HG02623 (cell line): ENCODE measurements around the gene ZNF181.

Experiments used
- ATAC-seq: cut with Tn5 transposase; IDR thresholded peaks from one replicate; pipeline ENCODE4 v1.9.1; 2021; ENCODE audit warnings: moderate library complexity; ENCODE audit not compliant: unreplicated experiment

Gene ZNF181

GRCh38 chr19:34744896-34745690, 11.1 kb downstream of the ZNF181 start:
- ATAC-seq, result no peak

GRCh38 chr19:34757441-34757840, 23.4 kb downstream of the ZNF181 start:
- no peak for ATAC-seq

DNA sequence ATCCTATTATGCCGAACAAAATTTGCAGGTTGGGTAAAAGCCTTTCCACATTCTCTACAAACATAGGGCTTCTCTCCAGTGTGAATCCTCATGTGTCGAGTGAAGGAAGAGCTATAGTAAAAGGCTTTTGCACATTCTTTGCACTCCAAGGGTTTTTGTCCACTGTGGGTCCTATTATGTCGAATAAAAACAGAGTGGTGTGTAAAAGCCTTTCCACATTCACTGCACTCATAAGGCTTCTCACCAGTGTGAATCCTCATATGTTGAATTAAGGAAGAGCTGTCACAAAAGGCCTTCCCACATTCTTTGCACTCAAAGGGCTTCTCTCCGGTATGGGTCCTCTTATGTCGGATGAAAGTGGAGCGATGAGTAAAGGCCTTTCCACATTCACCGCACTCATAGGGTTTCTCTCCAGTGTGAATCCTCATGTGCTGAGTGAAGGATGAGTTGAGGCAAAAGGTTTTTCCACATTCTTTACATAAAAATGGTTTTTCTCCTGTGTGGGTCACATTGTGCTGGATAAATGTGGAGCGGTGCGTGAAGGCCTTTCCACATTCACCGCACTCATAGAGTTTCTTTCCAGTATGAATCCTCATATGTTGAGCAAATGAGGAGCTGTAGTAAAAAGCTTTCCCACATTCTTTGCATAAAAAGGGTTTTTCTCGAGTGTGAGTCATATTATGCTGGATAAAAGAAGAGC, 25.3 kb downstream of the ZNF181 start:
- ATAC-seq, result no peak

DNA sequence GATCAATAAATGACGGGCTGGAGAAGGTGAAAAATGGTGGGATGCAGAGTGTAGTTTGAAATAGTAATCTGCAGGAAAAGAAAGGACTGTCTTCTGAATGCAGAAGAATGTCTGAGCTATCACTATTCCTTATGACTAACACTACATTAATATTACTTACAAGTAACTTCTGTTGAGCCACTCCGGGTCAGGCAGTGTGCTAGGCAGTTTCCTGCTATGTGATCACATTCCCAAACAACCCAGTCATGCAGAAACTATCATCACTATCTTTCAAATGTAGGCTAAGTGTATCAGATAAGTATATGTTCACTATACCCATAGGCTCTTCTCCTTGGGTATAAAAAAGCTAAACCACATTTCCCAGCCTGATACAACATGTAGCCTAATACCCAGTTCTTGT, 32.3 kb downstream of the ZNF181 start:
- ATAC-seq, result no peak

DNA sequence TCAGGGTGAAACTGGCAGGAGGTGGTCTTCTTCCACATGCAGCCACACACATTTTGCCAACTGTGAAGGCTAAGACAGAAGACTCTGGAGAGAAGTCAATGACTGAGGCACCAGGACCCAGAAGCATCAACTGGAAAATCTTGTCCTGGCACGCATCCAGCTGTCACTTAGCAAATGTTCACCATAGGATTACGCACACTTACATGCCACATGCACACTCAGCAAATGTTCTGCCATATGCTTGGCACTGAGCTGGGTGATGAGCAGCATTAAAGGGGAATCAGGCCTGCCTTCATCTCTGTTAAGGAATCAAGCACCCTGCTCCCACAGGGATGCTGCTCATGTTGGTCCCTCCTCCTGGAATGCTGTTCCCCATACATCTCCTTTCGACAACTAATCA, 33.9 kb downstream of the ZNF181 start:
- ATAC-seq, result no peak

GRCh38 chr19:34772697-34773554, 38.9 kb downstream of the ZNF181 start, which contains the start of gene ZNF599:
TSS of gene ZNF599 (minus strand) at chr19:34773215. CDS start at chr19:34772841, 374 bp downstream.
- peak; percentile 94 for ATAC-seq

GRCh38 chr19:34773555-34773864, 39.5 kb downstream of the ZNF181 start:
- no peak for ATAC-seq

GRCh38 chr19:34774857-34775256, 40.8 kb downstream of the ZNF181 start:
- no peak for ATAC-seq

- no peak for ATAC-seq
Measured at GRCh38 chr19:34778342-34778741, 44.3 kb downstream of the ZNF181 start.

DNA sequence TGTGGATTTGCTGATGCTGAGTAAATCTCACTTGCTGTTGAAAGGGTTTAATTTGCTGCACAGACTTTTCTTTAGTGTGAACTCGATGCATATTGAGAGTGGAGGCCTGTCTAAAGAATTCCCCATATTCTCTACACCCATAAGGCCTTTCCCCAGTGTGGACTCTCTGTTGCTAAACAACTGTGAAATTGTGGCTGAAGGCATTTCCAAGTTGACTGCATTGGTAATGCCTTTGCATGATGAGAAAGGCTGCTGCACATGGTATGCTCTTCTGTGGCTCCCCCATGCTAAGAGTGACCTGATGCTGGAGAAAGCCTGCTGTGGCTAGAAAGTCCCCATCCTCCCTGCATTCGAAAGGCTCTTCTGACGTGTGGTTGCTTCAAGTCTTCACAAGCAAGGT, 45.6 kb downstream of the ZNF181 start:
- no peak for ATAC-seq

DNA sequence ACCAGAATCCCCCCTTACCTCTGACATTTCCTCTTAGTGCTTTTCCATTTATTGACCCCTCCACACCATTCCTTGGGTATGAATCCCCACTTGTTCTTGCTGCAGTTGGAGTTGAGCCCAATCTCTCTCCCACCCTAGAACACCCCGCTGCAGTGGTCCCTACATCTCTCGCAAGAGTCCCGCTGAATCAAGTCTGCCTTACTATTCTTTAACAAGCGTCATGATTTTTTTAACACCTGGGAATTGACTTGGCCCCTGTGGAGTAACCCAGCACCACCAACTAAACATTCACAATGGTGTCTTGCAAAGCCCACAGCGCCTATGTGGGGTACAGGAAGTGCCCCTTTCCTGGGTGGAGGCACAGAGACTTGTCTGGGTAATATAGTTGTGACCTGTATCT, 52.2 kb downstream of the ZNF181 start:
- ATAC-seq, result no peak

GRCh38 chr19:34787059-34787824, 53.2 kb downstream of the ZNF181 start:
- ATAC-seq, result no peak

GRCh38 chr19:34788074-34788473, 54.0 kb downstream of the ZNF181 start:
- no peak for ATAC-seq

DNA sequence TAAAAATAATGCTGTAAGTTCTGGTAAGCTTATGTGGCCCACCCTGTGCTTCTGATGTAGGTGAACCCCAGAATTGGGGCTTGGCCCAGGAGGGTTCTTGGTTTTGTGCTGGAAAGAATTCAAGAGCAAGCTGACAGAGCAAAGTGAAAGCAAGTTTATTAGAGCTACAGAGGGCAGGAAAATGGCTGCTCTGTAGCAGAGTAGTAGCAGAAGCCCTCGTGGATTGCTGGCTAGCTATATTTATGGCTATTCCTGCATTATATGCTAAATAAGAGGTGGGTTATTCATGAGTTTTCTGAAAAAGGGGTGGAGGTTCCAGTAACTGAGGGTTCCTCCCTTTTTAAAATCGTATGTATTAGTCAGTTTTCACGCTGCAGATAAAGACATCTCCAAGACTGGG, 59.5 kb downstream of the ZNF181 start:
- ATAC-seq, result no peak

DNA sequence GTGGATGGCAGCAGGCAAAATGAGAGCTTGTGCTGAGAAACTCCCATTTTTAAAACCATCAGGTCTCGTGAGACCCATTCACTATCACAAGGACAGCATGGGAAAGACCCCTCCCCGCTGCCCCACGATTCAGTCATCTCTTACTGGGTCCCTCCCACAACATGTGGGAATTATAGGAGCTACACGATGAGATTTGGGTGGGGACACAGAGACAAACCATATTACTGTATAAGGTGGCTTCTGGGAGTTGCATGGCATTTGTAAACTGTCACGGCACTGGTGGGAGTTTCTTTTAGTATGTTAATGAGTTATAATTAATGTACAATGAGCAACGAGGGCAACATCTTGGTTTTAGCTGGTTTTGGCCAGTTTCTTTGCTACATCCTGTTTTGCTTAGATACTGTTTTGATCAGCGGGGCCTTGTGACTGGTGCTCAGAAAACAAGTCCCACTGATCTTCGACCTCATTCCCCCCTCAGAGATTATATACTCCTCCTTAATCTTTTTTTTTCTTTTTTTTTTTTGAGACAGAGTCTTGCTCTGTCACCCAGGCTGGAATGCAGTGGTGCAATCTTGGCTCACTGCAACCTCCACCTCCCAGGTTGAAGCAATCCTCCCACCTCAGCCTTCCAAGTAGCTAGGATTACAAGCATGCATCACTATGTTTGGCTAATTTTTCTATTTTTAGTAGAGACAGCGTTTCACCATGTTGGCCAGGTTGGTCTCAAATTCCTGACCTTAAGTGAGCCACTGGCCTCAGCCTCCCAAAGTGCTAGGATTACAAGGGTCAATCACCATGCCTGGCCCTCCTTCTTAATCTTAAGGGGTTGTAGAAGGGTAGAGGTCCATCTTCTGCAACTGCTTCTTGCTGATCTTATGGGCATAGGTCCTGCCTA, 60.3 kb downstream of the ZNF181 start:
- ATAC-seq, result no peak
